Measurements from ENCODE around the gene LARGE1. TPM values are rescaled to one million over a fixed set of nuclear protein-coding genes. Genes with fewer than 3 reads are reported as not detected.

The LARGE1 gene
- total and polyA plus RNA-seq, 2 of the 8 experiments (the other 6 are each of a cell fraction or from before 2014, with no cell fraction given), result 43.7 to 83.0 TPM

DNA sequence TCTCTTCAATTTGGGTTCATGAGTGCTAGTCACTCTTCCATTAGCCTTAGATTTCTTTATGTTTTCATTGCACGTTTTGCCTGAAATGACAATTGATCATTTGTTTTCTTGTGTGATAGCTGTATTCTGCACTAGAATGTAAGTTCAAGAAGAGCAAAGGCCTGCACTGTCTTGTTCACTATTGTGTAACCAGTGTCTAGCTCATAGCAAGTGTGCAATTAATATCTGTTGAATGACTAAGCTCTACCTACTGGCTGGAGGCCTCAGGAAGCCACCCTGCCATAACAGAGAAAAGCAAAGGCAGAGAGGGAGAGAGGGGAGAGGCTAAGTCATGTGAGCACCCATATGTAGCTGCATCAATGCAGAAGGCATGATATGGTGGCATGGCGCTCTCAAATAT is 569.3 kb downstream of the LARGE1 start:
- Histone ChIP-seq H3K36me3 (ENCODE audit: control insufficient read depth in 2 of 4, insufficient read depth in 4 of 4, low read length in 3 of 4) (peaks cover 0 to 23% (median 2%) of the 10 kb centered on the region in 4 experiments; a peak in 4 of 8 replicates), H2BK15ac (ENCODE audit: low read length) (no peak overlapping the region), H2BK5ac (ENCODE audit: low read depth, low read length) (no peak overlapping the region), H3K9ac (replicated peaks in 1 of 4; ENCODE audit: extremely low read depth in 1 of 4, low read depth in 3 of 4, low read length in 3 of 4) (no peak overlapping the region), H2BK120ac (replicated peaks; ENCODE audit: low read depth, low read length) (no peak overlapping the region), H3K79me1 (ENCODE audit: low read depth, low read length) (no peaks in the 10 kb centered on the region), H3K4ac (replicated peaks; ENCODE audit: insufficient read length, low read depth, low read length) (no peak overlapping the region), H3K4me1 (replicated peaks in 1 of 4; ENCODE audit: control insufficient read depth in 3 of 4, insufficient read depth in 4 of 4, low read length in 3 of 4) (no peaks in the 10 kb centered on the region), H4K91ac (replicated peaks; ENCODE audit: insufficient read length, low read length) (no peak overlapping the region), H3K23me2 (ENCODE audit: low read depth, low read length) (no peaks in the 10 kb centered on the region), H4K8ac (ENCODE audit: extremely low read depth, insufficient read depth, low read length) (no peak overlapping the region), H4K5ac (ENCODE audit: insufficient read length, low read depth, low read length) (no peak overlapping the region), H3K56ac (replicated peaks; ENCODE audit: insufficient read length, low read depth, low read length) (no peak overlapping the region), H2BK12ac (ENCODE audit: low read depth, low read length) (no peak overlapping the region), H3K23ac (ENCODE audit: insufficient read length) (no peak overlapping the region), H3K18ac (ENCODE audit: extremely low read depth, low read length) (no peak overlapping the region), H2BK20ac (ENCODE audit: low read length) (no peak overlapping the region), H3K27ac (ENCODE audit: low read depth, low read length) (no peak overlapping the region), H3K4me2 (ENCODE audit: insufficient read depth in 1 of 2, low read depth in 2 of 2, low read length in 2 of 2) (no peak overlapping the region), H3K79me2 (ENCODE audit: control insufficient read depth in 1 of 2, insufficient read depth in 2 of 2, low read length in 2 of 2) (no peaks in the 10 kb centered on the region), H3K27me3 (replicated peaks in 1 of 4; ENCODE audit: control insufficient read depth in 3 of 4, extremely low read depth in 1 of 4, insufficient read depth in 3 of 4, low read length in 3 of 4) (no peaks in the 10 kb centered on the region), H3K9me3 (ENCODE audit: insufficient read depth in 2 of 2, low read depth in 1 of 2, low read length in 1 of 2) (peaks cover 5 to 12% of the 10 kb centered on the region in 2 experiments; a peak in 3 of 4 replicates), H3K4me3 (ENCODE audit: extremely low read depth in 1 of 4, insufficient read depth in 2 of 4, low read depth in 3 of 4, low read length in 4 of 4) (no peak overlapping the region), H2AFZ (ENCODE audit: low read length) (no peak overlapping the region), H2AK5ac (ENCODE audit: low read depth, low read length) (no peak overlapping the region), H4K20me1 (replicated peaks in 1 of 2; ENCODE audit: control insufficient read depth in 1 of 2, insufficient read depth in 2 of 2, low read length in 2 of 2) (no peaks in the 10 kb centered on the region), H3K14ac (ENCODE audit: insufficient read length) (no peak overlapping the region)
- 95% methylated on average over 2 of the region's 2 CpGs; no CpG with 5 or more reads in 1 of the 2 experiments for WGBS, 2 experiments (ENCODE audit: extremely low coverage in 1 of 2, insufficient coverage in 1 of 2, insufficient read length in 1 of 2, insufficient replicate concordance in 2 of 2, low coverage in 1 of 2, low lambda C conversion rate in 2 of 2, missing lambda C conversion rate in 1 of 2)
- no peak for FAIRE-seq
- POLR2A ChIA-PET (ENCODE audit: partially characterized antibody), result interaction anchor here (0.6 kb wide), 1 partner anchor 93 kb away, joined by 3 read pairs; no protein-coding TSS in a partner anchor
- DNase-seq (ENCODE audit: low read depth in 1 of 2, low spot score in 2 of 2), result no peak
- CTCF ChIA-PET (ENCODE audit: partially characterized antibody), result no interaction called here
- TF ChIP-seq SUZ12 (IDR thresholded peaks at IDR 0.05; ENCODE audit: low read length) (no peak), SAP30 (IDR thresholded peaks at IDR 0.05; ENCODE audit: insufficient read depth, insufficient replicate concordance, low read length) (no peak), NRF1 (IDR thresholded peaks at IDR 0.05; ENCODE audit: low read depth, low read length) (no peak), KDM4A (IDR thresholded peaks at IDR 0.05; ENCODE audit: low read depth, low read length, severe bottlenecking) (no peak), ASH2L (IDR thresholded peaks at IDR 0.05; ENCODE audit: low read length) (no peak), EGR1 (IDR thresholded peaks at IDR 0.05; ENCODE audit: borderline replicate concordance, low read depth, low read length) (no peak), SP4 (IDR thresholded peaks at IDR 0.05; ENCODE audit: low read length) (no peak), YY1 (IDR thresholded peaks at IDR 0.05; ENCODE audit: low read depth, low read length) (no peak), KDM5A (IDR thresholded peaks at IDR 0.05; ENCODE audit: low read length) (no peak), CHD2 (IDR thresholded peaks at IDR 0.05; ENCODE audit: low read length) (no peak)
- TF ChIP-seq, protein P1, sequence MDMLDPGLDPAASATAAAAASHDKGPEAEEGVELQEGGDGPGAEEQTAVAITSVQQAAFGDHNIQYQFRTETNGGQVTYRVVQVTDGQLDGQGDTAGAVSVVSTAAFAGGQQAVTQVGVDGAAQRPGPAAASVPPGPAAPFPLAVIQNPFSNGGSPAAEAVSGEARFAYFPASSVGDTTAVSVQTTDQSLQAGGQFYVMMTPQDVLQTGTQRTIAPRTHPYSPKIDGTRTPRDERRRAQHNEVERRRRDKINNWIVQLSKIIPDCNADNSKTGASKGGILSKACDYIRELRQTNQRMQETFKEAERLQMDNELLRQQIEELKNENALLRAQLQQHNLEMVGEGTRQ (IDR thresholded peaks at IDR 0.05; ENCODE audit: low read length), result no peak
- TF ChIP-seq, protein P2, sequence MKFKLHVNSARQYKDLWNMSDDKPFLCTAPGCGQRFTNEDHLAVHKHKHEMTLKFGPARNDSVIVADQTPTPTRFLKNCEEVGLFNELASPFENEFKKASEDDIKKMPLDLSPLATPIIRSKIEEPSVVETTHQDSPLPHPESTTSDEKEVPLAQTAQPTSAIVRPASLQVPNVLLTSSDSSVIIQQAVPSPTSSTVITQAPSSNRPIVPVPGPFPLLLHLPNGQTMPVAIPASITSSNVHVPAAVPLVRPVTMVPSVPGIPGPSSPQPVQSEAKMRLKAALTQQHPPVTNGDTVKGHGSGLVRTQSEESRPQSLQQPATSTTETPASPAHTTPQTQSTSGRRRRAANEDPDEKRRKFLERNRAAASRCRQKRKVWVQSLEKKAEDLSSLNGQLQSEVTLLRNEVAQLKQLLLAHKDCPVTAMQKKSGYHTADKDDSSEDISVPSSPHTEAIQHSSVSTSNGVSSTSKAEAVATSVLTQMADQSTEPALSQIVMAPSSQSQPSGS (IDR thresholded peaks at IDR 0.05; ENCODE audit: low read length), result no peak
